SK-N-MC (cell line): ENCODE results near the gene ARHGEF7.

Experiments used
- FOXP2 ChIP-seq: optimal IDR thresholded peaks from 2 replicates; pipeline ENCODE3; 2011; ENCODE audit warnings: mild to moderate bottlenecking, moderate library complexity; ENCODE audit not compliant: insufficient read depth; ENCODE audit errors: extremely low read length, control extremely low read depth
- POLR2AphosphoS5 ChIP-seq: IDR thresholded peaks from 2 replicates; pipeline ENCODE4 v1.6.1; 2012; ENCODE audit warnings: mild to moderate bottlenecking, low read depth, low read length, borderline replicate concordance

DNA sequence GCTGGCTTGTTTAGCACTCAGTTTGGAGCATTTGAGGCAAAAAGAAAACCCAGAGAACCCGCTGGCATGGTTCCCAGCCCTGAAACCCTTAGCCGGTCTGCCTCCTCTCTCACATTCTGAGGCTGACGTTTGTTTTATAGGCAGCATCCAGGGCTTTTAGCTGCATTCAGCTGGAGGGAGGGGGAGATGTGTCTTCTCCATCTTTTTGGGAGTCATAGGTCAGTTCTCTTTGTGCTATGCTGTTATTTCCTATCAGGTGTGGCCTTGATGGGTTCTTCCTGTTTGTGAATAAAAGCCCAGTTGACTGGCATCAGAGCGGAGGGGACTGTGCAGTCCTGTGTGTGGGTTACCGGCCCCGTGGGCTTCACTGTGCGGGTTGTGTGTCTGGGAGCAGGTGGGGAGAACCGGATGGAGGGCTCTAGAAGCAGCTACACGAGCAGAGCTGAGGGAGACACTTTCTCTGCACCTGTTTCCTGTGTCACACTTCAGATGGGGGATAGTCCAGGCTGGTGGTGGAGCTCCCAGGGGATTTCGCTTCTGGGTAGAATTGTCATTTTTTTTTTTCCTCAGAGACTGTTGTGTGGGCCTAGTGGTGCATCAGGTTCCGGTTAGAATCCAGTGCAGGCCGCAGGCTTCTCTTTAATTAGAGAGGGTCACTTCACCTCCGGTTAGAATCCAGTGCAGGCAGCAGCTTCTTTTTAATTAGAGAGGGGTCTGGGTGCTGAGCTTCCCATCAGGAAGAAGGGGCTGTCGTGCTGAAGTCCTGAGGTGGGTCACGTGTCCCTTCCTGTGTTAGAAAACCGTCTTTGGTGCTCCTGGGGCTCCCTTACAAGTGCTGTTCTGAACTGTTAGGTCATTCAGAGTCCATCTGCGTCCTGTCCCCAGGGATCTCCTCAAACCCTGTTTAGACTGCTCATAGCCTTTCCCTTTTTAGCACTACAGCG, 69.6 kb downstream of the ARHGEF7 start:
- TF ChIP-seq FOXP2 (no peak), POLR2AphosphoS5 (no peak)
